ENCODE data around the gene NT5C2.
"Not testable (repeated sequence)": the region's sequence is repeated elsewhere in the genome, so short reads cannot be mapped to it uniquely, and the experiment has no call there.

Gene NT5C2

GRCh38 chr10:103193107-103193819 is at the start of gene NT5C2:
NT5C2 (minus strand) TSS chr10:103193272; CDS start chr10:103174958, 18,314 bp downstream.
- no peak for DNase-seq (ENCODE audit: low read depth)

GRCh38 chr10:103241262-103242011 is 48.4 kb upstream of the NT5C2 start:
- DNase-seq (ENCODE audit: low read depth): no peak

- no peak for DNase-seq (ENCODE audit: low read depth)
These were observed 45.6 kb upstream of the NT5C2 start for GRCh38 chr10:103238506-103239252.

GRCh38 chr10:103235775-103236174 is 42.7 kb upstream of the NT5C2 start:
- DNase-seq (ENCODE audit: low read depth): no peak

GRCh38 chr10:103232772-103233488 is 39.9 kb upstream of the NT5C2 start:
- no peak for DNase-seq (ENCODE audit: low read depth)

GRCh38 chr10:103232131-103232673 is 39.1 kb upstream of the NT5C2 start:
- no peak for DNase-seq (ENCODE audit: low read depth)

GRCh38 chr10:103231047-103231551 is 38.0 kb upstream of the NT5C2 start:
- peak; percentile 85 for DNase-seq (ENCODE audit: low read depth)

GRCh38 chr10:103227416-103227815 is 34.3 kb upstream of the NT5C2 start:
- no peak for DNase-seq (ENCODE audit: low read depth)

- no peak for DNase-seq (ENCODE audit: low read depth)
These were observed 32.9 kb upstream of the NT5C2 start for GRCh38 chr10:103225939-103226338.

- DNase-seq (ENCODE audit: low read depth): not testable (repeated sequence)
These were observed 31.6 kb upstream of the NT5C2 start for GRCh38 chr10:103224721-103225120.

- no peak for DNase-seq (ENCODE audit: low read depth)
These were observed 31.1 kb upstream of the NT5C2 start for GRCh38 chr10:103224133-103224532.

- DNase-seq (ENCODE audit: low read depth): not testable (repeated sequence)
These were observed 23.3 kb upstream of the NT5C2 start for GRCh38 chr10:103216362-103216761.

GRCh38 chr10:103215601-103216000 is 22.5 kb upstream of the NT5C2 start:
- DNase-seq (ENCODE audit: low read depth): no peak

- DNase-seq (ENCODE audit: low read depth): not testable (repeated sequence)
These were observed 17.2 kb upstream of the NT5C2 start for GRCh38 chr10:103210262-103210661.

- DNase-seq (ENCODE audit: low read depth): not testable (repeated sequence)
These were observed 14.6 kb upstream of the NT5C2 start for GRCh38 chr10:103207643-103208042.

GRCh38 chr10:103207141-103207540 is 14.1 kb upstream of the NT5C2 start:
- DNase-seq (ENCODE audit: low read depth): no peak

- DNase-seq (ENCODE audit: low read depth): not testable (repeated sequence)
These were observed 13.6 kb upstream of the NT5C2 start for GRCh38 chr10:103206715-103207114.

- DNase-seq (ENCODE audit: low read depth): not testable (repeated sequence)
These were observed 12.3 kb upstream of the NT5C2 start for GRCh38 chr10:103205401-103205800.

- DNase-seq (ENCODE audit: low read depth): no peak
These were observed 11.5 kb upstream of the NT5C2 start for GRCh38 chr10:103204353-103205255.

GRCh38 chr10:103203466-103203865 is 10.4 kb upstream of the NT5C2 start:
- no peak for DNase-seq (ENCODE audit: low read depth)
